ENCODE data around the gene PPM1G. TPM values are rescaled to one million over a fixed set of nuclear protein-coding genes. Genes with fewer than 3 reads are reported as not detected.

Gene PPM1G
- total RNA-seq, 2 experiments from 2014 or later = 130 to 136 TPM

GRCh38 chr2:27351802-27352598, 57.4 kb downstream of the PPM1G start:
- H3K4me3 Mint-ChIP-seq = no peak overlapping the region
- POLR2A ChIA-PET = interaction anchor here (1.0 kb wide), 3 partner anchors 29 to 30 kb away, joined by 3 to 5 read pairs (median 3); partner anchors contain the start of genes MPV17 and ZNF513

GRCh38 chr2:27350106-27350693, 59.2 kb downstream of the PPM1G start:
- ChIA-PET POLR2A (no interaction called here), CTCF (interaction anchor here (1.3 to 2.3 kb wide), 2 partner anchors 8 to 19 kb away, joined by 4 to 7 read pairs; no protein-coding TSS in a partner anchor)
- no peak for DNase-seq

More at GRCh38 chr2:27351802-27352598, 57.4 kb downstream of the PPM1G start:
- CTCF ChIA-PET = interaction anchor here (1.0 to 3.7 kb wide), 10 partner anchors 10 to 331 kb away, joined by 3 to 15 read pairs (median 4); partner anchors contain the start of gene MPV17
- DNase-seq = peak; percentile 38
- ATAC-seq = no peak
- H3K36me3 Mint-ChIP-seq (ENCODE audit: low read depth) = peaks cover 17% of the 10 kb centered on the region
- H3K4me1 Mint-ChIP-seq (ENCODE audit: low read depth) = peaks cover 41% of the 10 kb centered on the region
- H3K27ac Mint-ChIP-seq = peak overlapping the region; percentile 70
- no peaks in the 10 kb centered on the region for H3K27me3 Mint-ChIP-seq (ENCODE audit: low read depth)
- H3K9me3 Mint-ChIP-seq (ENCODE audit: insufficient read depth) = no peaks in the 10 kb centered on the region

GRCh38 chr2:27347641-27348040, 61.8 kb downstream of the PPM1G start:
- Mint-ChIP-seq H3K27me3 (ENCODE audit: low read depth) (no peaks in the 10 kb centered on the region), H3K36me3 (ENCODE audit: low read depth) (peaks cover 30% of the 10 kb centered on the region), H3K4me3 (no peak overlapping the region), H3K4me1 (ENCODE audit: low read depth) (peaks cover 16% of the 10 kb centered on the region), H3K27ac (no peak overlapping the region), H3K9me3 (ENCODE audit: insufficient read depth) (no peaks in the 10 kb centered on the region)
- POLR2A ChIA-PET = no interaction called here
- DNase-seq = no peak
- ATAC-seq = no peak
- CTCF ChIA-PET = no interaction called here

More at GRCh38 chr2:27350106-27350693, 59.2 kb downstream of the PPM1G start:
- no peaks in the 10 kb centered on the region for H3K27me3 Mint-ChIP-seq (ENCODE audit: low read depth)
- no peak overlapping the region for H3K27ac Mint-ChIP-seq
- H3K9me3 Mint-ChIP-seq (ENCODE audit: insufficient read depth) = no peaks in the 10 kb centered on the region
- ATAC-seq = no peak
- H3K4me3 Mint-ChIP-seq = no peak overlapping the region
- H3K4me1 Mint-ChIP-seq (ENCODE audit: low read depth) = peaks cover 30% of the 10 kb centered on the region
- peaks cover 18% of the 10 kb centered on the region for H3K36me3 Mint-ChIP-seq (ENCODE audit: low read depth)

GRCh38 chr2:27336173-27336572, 73.2 kb downstream of the PPM1G start:
- Mint-ChIP-seq H3K9me3 (ENCODE audit: insufficient read depth) (no peaks in the 10 kb centered on the region), H3K4me3 (no peak overlapping the region), H3K27ac (no peak overlapping the region), H3K4me1 (ENCODE audit: low read depth) (no peaks in the 10 kb centered on the region), H3K36me3 (ENCODE audit: low read depth) (peaks cover 38% of the 10 kb centered on the region), H3K27me3 (ENCODE audit: low read depth) (no peaks in the 10 kb centered on the region)
- DNase-seq (no peak), ATAC-seq (no peak)
- CTCF ChIA-PET = interaction anchor here (1.0 to 1.4 kb wide), 2 partner anchors 43 to 56 kb away, joined by 3 to 5 read pairs; no protein-coding TSS in a partner anchor
- POLR2A ChIA-PET = interaction anchor here (0.9 to 1.4 kb wide), 2 partner anchors 9 to 14 kb away, joined by 3 to 4 read pairs; partner anchors contain the start of gene MPV17

GRCh38 chr2:27335311-27335710, 74.1 kb downstream of the PPM1G start:
- Mint-ChIP-seq H3K4me1 (ENCODE audit: low read depth) (no peaks in the 10 kb centered on the region), H3K4me3 (no peak overlapping the region), H3K27me3 (ENCODE audit: low read depth) (no peaks in the 10 kb centered on the region), H3K9me3 (ENCODE audit: insufficient read depth) (no peaks in the 10 kb centered on the region), H3K36me3 (ENCODE audit: low read depth) (peaks cover 37% of the 10 kb centered on the region), H3K27ac (no peak overlapping the region)
- DNase-seq = no peak
- ChIA-PET POLR2A (interaction anchor here (0.5 kb wide), 1 partner anchor 43 kb away, joined by 3 read pairs; no protein-coding TSS in a partner anchor), CTCF (no interaction called here)
- no peak for ATAC-seq

Other genes with a start within 250 kb of the PPM1G start
- 10 to 100 TPM; 60.2 to 64.7 TPM for gene ATRAID, start 197.6 kb downstream of the PPM1G start, total RNA-seq
- gene SLC5A6, start 197.3 kb downstream of the PPM1G start, total RNA-seq = 10 to 100 TPM; 41.5 to 47.4 TPM
- 10 to 100 TPM; 83.7 to 85.1 TPM for gene CAD, start 192.2 kb downstream of the PPM1G start, total RNA-seq
- gene SLC30A3, start 146.5 kb downstream of the PPM1G start, total RNA-seq = not detected
- gene DNAJC5G, start 134.2 kb downstream of the PPM1G start, total RNA-seq = not detected
- under 1 TPM; 0.26 to 0.31 TPM for gene TRIM54, start 127.2 kb downstream of the PPM1G start, total RNA-seq
- 1 to 10 TPM; 2.2 to 2.6 TPM for gene UCN, start 101.1 kb downstream of the PPM1G start, total RNA-seq
- gene MPV17, start 86.5 kb downstream of the PPM1G start, total RNA-seq = 10 to 100 TPM; 78.0 to 80.5 TPM
- gene GTF3C2, start 52.8 kb downstream of the PPM1G start, total RNA-seq = 10 to 100 TPM; 60.9 to 62.6 TPM
- 10 to 100 TPM; 34.5 to 37.0 TPM for gene EIF2B4, start 39.3 kb downstream of the PPM1G start, total RNA-seq
- 100 to 1,000 TPM; 119 to 120 TPM for gene SNX17, start 39.0 kb downstream of the PPM1G start, total RNA-seq
- 10 to 100 TPM; 11.8 to 13.3 TPM for gene ZNF513, start 28.9 kb downstream of the PPM1G start, total RNA-seq
- 10 to 100 TPM; 91.2 to 91.3 TPM for gene NRBP1, start 19.0 kb upstream of the PPM1G start, total RNA-seq
- 1 to 10 TPM; 5.6 to 6.6 TPM for gene KRTCAP3, start 32.8 kb upstream of the PPM1G start, total RNA-seq
- 10 to 100 TPM; 10.0 to 11.2 TPM for gene IFT172, start 80.2 kb upstream of the PPM1G start, total RNA-seq
- gene FNDC4, start 85.6 kb upstream of the PPM1G start, total RNA-seq = not detected
- gene GCKR, start 87.2 kb upstream of the PPM1G start, total RNA-seq = not detected
- 10 to 100 TPM; 37.0 to 39.0 TPM for gene ZNF512, start 173.5 kb upstream of the PPM1G start, total RNA-seq
- gene CCDC121, start 219.4 kb upstream of the PPM1G start, total RNA-seq = 1 to 10 TPM; 1.5 to 1.6 TPM
- gene GPN1, start 219.5 kb upstream of the PPM1G start, total RNA-seq = 10 to 100 TPM; 39.7 to 41.4 TPM